Measurements from ENCODE around the gene NREP.

NREP gene

DNA sequence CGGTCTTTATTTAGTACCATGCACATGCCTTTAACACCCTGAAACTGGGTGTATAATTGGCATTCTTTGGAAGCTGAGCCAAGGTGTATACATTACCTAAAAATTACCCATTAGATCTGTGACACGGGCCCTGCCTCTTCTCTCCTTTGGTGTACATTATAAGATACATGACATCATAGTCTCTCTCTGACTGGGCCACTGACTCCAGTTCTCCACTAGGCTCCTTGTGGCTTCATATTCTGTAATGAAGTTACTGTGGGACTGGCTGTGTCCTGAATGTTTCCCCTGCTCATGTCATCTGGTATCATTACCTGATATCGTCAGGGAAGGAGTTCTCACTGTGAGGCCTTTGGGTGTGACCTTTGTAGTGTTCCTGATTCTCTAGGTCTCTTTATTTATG, 65.5 kb downstream of the NREP start:
- no peak for TF ChIP-seq CTCF (IDR thresholded peaks at IDR 0.05; ENCODE audit: insufficient read depth, low read length, missing control alignments)
- DNase-seq (ENCODE audit: low read depth, low spot score): no peak
- POLR2A ChIA-PET: no interaction called here

DNA sequence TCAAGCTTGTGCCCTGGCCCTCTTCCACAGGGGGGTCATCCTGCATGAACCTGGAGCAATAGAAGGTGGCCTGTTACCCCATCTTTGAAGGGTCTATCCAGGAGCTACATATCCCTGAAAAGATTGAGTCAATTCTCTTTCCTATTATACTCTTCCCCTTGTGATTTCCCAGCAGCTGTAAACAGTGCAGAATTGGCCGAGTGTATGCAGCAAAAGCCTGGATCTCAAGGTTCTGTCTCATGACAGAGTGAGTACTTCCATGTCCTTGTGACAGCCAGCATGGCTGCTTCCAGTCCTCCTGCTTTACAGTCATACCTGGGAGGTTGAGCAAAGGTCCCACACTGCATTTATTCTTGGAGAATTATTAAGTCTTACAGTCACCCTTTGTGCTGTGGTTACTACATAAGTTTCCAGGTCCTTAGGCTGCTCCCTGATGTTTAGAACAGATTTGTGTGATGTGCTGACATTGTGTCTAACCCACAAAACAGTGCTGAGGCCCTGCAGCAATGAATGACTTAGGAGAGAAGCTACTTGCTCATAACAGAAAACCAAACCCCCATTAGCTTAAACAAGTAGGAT, 67.5 kb downstream of the NREP start:
- H3K4me3 ChIP-seq (ENCODE audit: low read depth, low read length): no peak overlapping the region
- no peak for TF ChIP-seq CTCF (IDR thresholded peaks at IDR 0.05; ENCODE audit: insufficient read depth, low read length, missing control alignments)
- DNase-seq (ENCODE audit: low read depth, low spot score): no peak
- ChIA-PET CTCF (interaction anchor here (2.1 kb wide), 1 partner anchor 139 kb away, joined by 7 read pairs; no protein-coding TSS in a partner anchor), POLR2A (no interaction called here)

More for the DNA sequence above, 65.5 kb downstream of the NREP start:
- H3K4me3 ChIP-seq (ENCODE audit: low read depth, low read length): no peak overlapping the region
- CTCF ChIA-PET: interaction anchor here (2.1 kb wide), 1 partner anchor 141 kb away, joined by 7 read pairs; no protein-coding TSS in a partner anchor

- H3K4me3 ChIP-seq (ENCODE audit: low read depth, low read length): no peak overlapping the region
- TF ChIP-seq CTCF (IDR thresholded peaks at IDR 0.05; ENCODE audit: insufficient read depth, low read length, missing control alignments): no peak
- no peak for DNase-seq (ENCODE audit: low read depth, low spot score)
- CTCF ChIA-PET: interaction anchor here (1.0 to 1.1 kb wide), 2 partner anchors 12 to 135 kb away, joined by 3 to 5 read pairs; no protein-coding TSS in a partner anchor
- POLR2A ChIA-PET: no interaction called here
Observed at GRCh38 chr5:111685969-111686368, 71.0 kb downstream of the NREP start.

DNA sequence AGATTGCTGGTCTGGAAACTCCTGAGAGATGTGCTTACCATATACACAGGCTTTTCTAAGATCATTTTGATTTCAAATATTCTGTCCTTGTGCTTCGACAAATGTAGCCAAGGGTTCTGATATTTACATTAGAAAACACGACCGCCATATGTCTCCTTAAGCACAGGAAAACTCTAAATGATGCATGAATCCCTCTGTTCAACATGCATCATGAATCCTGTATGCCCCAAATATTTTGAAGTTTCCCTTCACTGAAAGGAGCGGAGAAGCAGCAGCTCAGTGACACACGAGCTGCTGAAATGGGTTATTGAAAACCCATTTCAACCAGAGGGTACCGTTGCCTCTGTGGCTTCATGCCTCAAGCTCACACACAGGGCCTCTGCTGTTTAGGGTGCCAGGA, 74.4 kb downstream of the NREP start:
- no peak overlapping the region for H3K4me3 ChIP-seq (ENCODE audit: low read depth, low read length)
- CTCF ChIA-PET: interaction anchor here (1.4 kb wide), 1 partner anchor 16 kb away, joined by 3 read pairs; no protein-coding TSS in a partner anchor
- POLR2A ChIA-PET: no interaction called here
- no peak for DNase-seq (ENCODE audit: low read depth, low spot score)
- no peak for TF ChIP-seq CTCF (IDR thresholded peaks at IDR 0.05; ENCODE audit: insufficient read depth, low read length, missing control alignments)

DNA sequence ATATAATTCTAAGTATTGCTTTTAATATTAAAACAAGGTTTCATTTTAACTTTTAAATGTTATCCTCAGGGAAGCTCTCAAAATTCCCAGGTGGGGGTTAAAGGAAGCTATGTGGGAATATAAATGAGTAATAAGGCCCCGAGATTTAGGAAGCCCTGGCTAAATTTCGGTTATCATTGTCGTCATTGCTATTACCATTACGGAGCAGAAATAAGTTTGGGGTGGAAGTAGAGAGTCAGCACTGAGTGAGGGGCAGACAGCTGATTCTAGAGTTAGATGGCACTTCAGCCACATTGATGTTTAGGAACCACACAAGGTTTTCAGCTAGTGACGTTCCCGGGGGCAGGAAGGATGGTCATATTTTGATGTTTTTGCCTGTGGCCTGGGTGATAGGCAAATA, 74.9 kb downstream of the NREP start:
- H3K4me3 ChIP-seq (ENCODE audit: low read depth, low read length): no peak overlapping the region
- no peak for TF ChIP-seq CTCF (IDR thresholded peaks at IDR 0.05; ENCODE audit: insufficient read depth, low read length, missing control alignments)
- POLR2A ChIA-PET: no interaction called here
- CTCF ChIA-PET: interaction anchor here (1.2 to 1.4 kb wide), 3 partner anchors 14 to 131 kb away, joined by 3 to 4 read pairs (median 3); no protein-coding TSS in a partner anchor
- no peak for DNase-seq (ENCODE audit: low read depth, low spot score)

DNA sequence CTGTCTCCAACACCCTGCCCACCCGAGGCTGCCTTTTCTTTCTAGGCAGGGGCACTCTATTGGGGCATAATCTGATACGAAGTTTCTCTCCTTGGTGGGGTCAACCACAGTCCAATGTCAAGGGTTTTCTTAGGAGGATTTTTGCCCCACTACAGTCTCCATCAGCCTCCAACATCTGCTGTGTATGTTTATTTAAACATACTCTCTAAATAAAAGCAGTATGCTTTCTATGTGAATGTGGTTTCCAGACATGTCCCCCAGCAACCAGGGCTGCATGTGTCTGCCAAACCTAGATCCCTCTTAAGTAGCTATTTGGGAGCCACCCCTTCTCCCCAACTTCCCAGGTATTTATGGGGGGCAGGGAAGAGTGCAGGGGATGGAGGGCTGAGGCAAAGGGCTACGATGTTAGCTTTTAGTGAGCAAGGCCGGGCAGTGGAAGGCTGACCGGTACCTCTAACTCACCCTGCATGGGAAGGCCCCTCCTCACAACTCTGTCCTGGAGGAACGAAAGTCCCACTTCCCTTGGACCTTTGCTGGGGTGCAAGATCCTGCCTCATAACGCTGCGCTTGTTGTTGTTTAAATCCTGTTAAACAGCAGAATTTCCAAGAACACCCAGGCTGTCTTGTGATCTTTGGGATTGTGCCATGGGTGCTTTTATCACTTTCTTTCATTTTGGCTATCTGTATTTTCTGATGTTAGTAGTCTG, 75.4 kb downstream of the NREP start:
- no peak for TF ChIP-seq CTCF (IDR thresholded peaks at IDR 0.05; ENCODE audit: insufficient read depth, low read length, missing control alignments)
- CTCF ChIA-PET: interaction anchor here (1.0 to 1.4 kb wide), 3 partner anchors 14 to 465 kb away, joined by 3 to 4 read pairs (median 3); no protein-coding TSS in a partner anchor
- POLR2A ChIA-PET: interaction anchor here (0.9 kb wide), 1 partner anchor 54 kb away, joined by 3 read pairs; no protein-coding TSS in a partner anchor
- no peak overlapping the region for H3K4me3 ChIP-seq (ENCODE audit: low read depth, low read length)
- no peak for DNase-seq (ENCODE audit: low read depth, low spot score)
